HEK293 (cell line): ENCODE results near the gene KRABD2.

Experiments
- GLI4 ChIP-seq: fragments of 450-650 bp; formaldehyde crosslinking; IDR thresholded peaks from 2 replicates; pipeline ENCODE4 v1.5.1; 2016; ENCODE audit warnings: missing biosample characterization, missing genetic modification characterization
- INSM2 ChIP-seq: fragments of 450-650 bp; formaldehyde crosslinking; IDR thresholded peaks from 2 replicates; pipeline ENCODE4 v1.5.1; 2016; ENCODE audit warnings: missing biosample characterization, missing genetic modification characterization
- KLF16 ChIP-seq: fragments of 450-650 bp; formaldehyde crosslinking; IDR thresholded peaks from 2 replicates; pipeline ENCODE4 v1.5.1; 2017; ENCODE audit warnings: missing biosample characterization, missing genetic modification characterization
- KLF8 ChIP-seq: fragments of 450-650 bp; formaldehyde crosslinking; IDR thresholded peaks from 2 replicates; pipeline ENCODE4 v1.5.1; 2016; ENCODE audit warnings: missing biosample characterization, missing genetic modification characterization
- OVOL3 ChIP-seq: fragments of 450-650 bp; formaldehyde crosslinking; IDR thresholded peaks from 2 replicates; pipeline ENCODE4 v1.5.1; 2016; ENCODE audit warnings: missing biosample characterization, missing genetic modification characterization
- PBX3 ChIP-seq: sonication (generic); formaldehyde crosslinking; IDR thresholded peaks from 2 replicates; pipeline ENCODE4 v1.8.1; 2022; ENCODE audit warnings: mild to moderate bottlenecking, moderate library complexity, missing genetic modification reagents
- PRDM10 ChIP-seq: fragments of 450-650 bp; formaldehyde crosslinking; IDR thresholded peaks from 2 replicates; pipeline ENCODE4 v1.5.1; 2016; ENCODE audit warnings: missing biosample characterization, missing genetic modification characterization
- SALL2 ChIP-seq: fragments of 450-650 bp; formaldehyde crosslinking; IDR thresholded peaks from 2 replicates; pipeline ENCODE4 v1.5.0; 2017; ENCODE audit warnings: missing biosample characterization, mild to moderate bottlenecking, missing genetic modification characterization, borderline replicate concordance
- TCF7L2 ChIP-seq: IDR thresholded peaks from 2 replicates; pipeline ENCODE4 v1.6.1; 2011; ENCODE audit warnings: low read depth, mild to moderate bottlenecking, inconsistent platforms, low read length, moderate library complexity, borderline replicate concordance
- WT1 ChIP-seq: fragments of 450-650 bp; formaldehyde crosslinking; IDR thresholded peaks from 2 replicates; pipeline ENCODE4 v1.5.1; 2016; ENCODE audit warnings: missing biosample characterization, missing genetic modification characterization
- YY1 ChIP-seq: fragments of 450-650 bp; formaldehyde crosslinking; IDR thresholded peaks from 2 replicates; pipeline ENCODE4 v1.5.1; 2018; ENCODE audit warnings: missing biosample characterization, missing genetic modification characterization
- ZBTB48 ChIP-seq: fragments of 450-650 bp; formaldehyde crosslinking; IDR thresholded peaks from 2 replicates; pipeline ENCODE4 v1.5.1; 2016; ENCODE audit warnings: missing biosample characterization, missing genetic modification characterization
- ZNF16 ChIP-seq: fragments of 450-650 bp; formaldehyde crosslinking; IDR thresholded peaks from 2 replicates; pipeline ENCODE4 v1.5.1; 2016; ENCODE audit warnings: low read depth, missing biosample characterization, missing genetic modification characterization
- ZNF2 ChIP-seq: fragments of 450-650 bp; formaldehyde crosslinking; IDR thresholded peaks from 2 replicates; pipeline ENCODE4 v1.5.1; 2016; ENCODE audit warnings: missing biosample characterization, missing genetic modification characterization
- ZNF211 ChIP-seq: fragments of 450-650 bp; formaldehyde crosslinking; IDR thresholded peaks from 2 replicates; pipeline ENCODE4 v1.5.1; 2016; ENCODE audit warnings: low read depth, missing biosample characterization, missing genetic modification characterization
- ZNF26 ChIP-seq: fragments of 450-650 bp; formaldehyde crosslinking; IDR thresholded peaks from 2 replicates; pipeline ENCODE4 v1.5.1; 2016; ENCODE audit warnings: missing biosample characterization, missing genetic modification characterization
- ZNF292 ChIP-seq: fragments of 450-650 bp; formaldehyde crosslinking; IDR thresholded peaks from 2 replicates; pipeline ENCODE4 v1.5.1; 2016; ENCODE audit warnings: low read depth, missing biosample characterization, missing genetic modification characterization, borderline replicate concordance
- ZNF324 ChIP-seq: fragments of 450-650 bp; formaldehyde crosslinking; IDR thresholded peaks from 2 replicates; pipeline ENCODE4 v1.5.1; 2016; ENCODE audit warnings: missing biosample characterization, missing genetic modification characterization
- ZNF362 ChIP-seq: fragments of 450-650 bp; formaldehyde crosslinking; IDR thresholded peaks from 2 replicates; pipeline ENCODE4 v1.5.1; 2016; ENCODE audit warnings: missing biosample characterization, missing genetic modification characterization
- ZNF366 ChIP-seq: fragments of 450-650 bp; formaldehyde crosslinking; conservative IDR thresholded peaks from 2 replicates; pipeline ENCODE4 v1.5.1; 2016; ENCODE audit warnings: missing biosample characterization, missing genetic modification characterization
- ZNF433 ChIP-seq: fragments of 450-650 bp; formaldehyde crosslinking; IDR thresholded peaks from 2 replicates; pipeline ENCODE4 v1.5.1; 2016; ENCODE audit warnings: missing biosample characterization, missing genetic modification characterization, low read depth
- ZNF501 ChIP-seq: fragments of 450-650 bp; formaldehyde crosslinking; IDR thresholded peaks from 2 replicates; pipeline ENCODE4 v1.5.1; 2016; ENCODE audit warnings: missing biosample characterization, missing genetic modification characterization
- ZNF513 ChIP-seq: fragments of 450-650 bp; IDR thresholded peaks from 2 replicates; pipeline ENCODE4 v1.5.1; 2018; ENCODE audit warnings: missing biosample characterization, missing genetic modification characterization
- ZNF521 ChIP-seq: fragments of 450-650 bp; formaldehyde crosslinking; IDR thresholded peaks from 2 replicates; pipeline ENCODE4 v1.5.1; 2017; ENCODE audit warnings: missing biosample characterization, mild to moderate bottlenecking, missing genetic modification characterization
- ZNF529 ChIP-seq: fragments of 450-650 bp; formaldehyde crosslinking; IDR thresholded peaks from 2 replicates; pipeline ENCODE4 v1.5.1; 2017; ENCODE audit warnings: missing genetic modification characterization, missing biosample characterization; ENCODE audit not compliant: insufficient replicate concordance
- ZNF549 ChIP-seq: fragments of 450-650 bp; IDR thresholded peaks from 2 replicates; pipeline ENCODE4 v1.5.1; 2018; ENCODE audit warnings: missing biosample characterization, missing genetic modification characterization, mild to moderate bottlenecking, inconsistent platforms, moderate library complexity
- ZNF571 ChIP-seq: fragments of 450-650 bp; formaldehyde crosslinking; IDR thresholded peaks from 2 replicates; pipeline ENCODE4 v1.5.0; 2017; ENCODE audit warnings: missing biosample characterization, missing genetic modification characterization
- ZNF600 ChIP-seq: fragments of 450-650 bp; formaldehyde crosslinking; IDR thresholded peaks from 2 replicates; pipeline ENCODE4 v1.5.1; 2016; ENCODE audit warnings: missing biosample characterization, missing genetic modification characterization
- ZNF626 ChIP-seq: fragments of 450-650 bp; sonication (Bioruptor Pico); formaldehyde crosslinking; IDR thresholded peaks from 2 replicates; pipeline ENCODE4 v1.5.1; 2018; ENCODE audit warnings: missing biosample characterization, missing genetic modification characterization, inconsistent platforms
- ZNF76 ChIP-seq: fragments of 450-650 bp; formaldehyde crosslinking; IDR thresholded peaks from 2 replicates; pipeline ENCODE4; 2016; ENCODE audit warnings: low read depth, missing biosample characterization, missing genetic modification characterization, borderline replicate concordance

KRABD2 gene

GRCh38 chr17:8383143-8383822 is 6.8 kb upstream of the KRABD2 start, which contains the start of gene RPL26 (continued):
- no peak for TF ChIP-seq ZNF521 (tag by site-specific recombination)
- no peak for TF ChIP-seq PBX3 (CRISPR knock-in tag)
- TF ChIP-seq GLI4: no peak
- TF ChIP-seq KLF8 (tag by site-specific recombination): peak; percentile 79
- TF ChIP-seq KLF16 (tag by site-specific recombination): peak; percentile 82; the same call in 1 of the 2 replicates
- TF ChIP-seq OVOL3 (tag by site-specific recombination): 0 out of 2 replicates have a peak, but pooled peaks have one; percentile 23
- peak; percentile 12; the same call in 1 of the 2 replicates for TF ChIP-seq INSM2 (tag by site-specific recombination)
- TF ChIP-seq ZNF362 (tag by site-specific recombination): no peak
- TF ChIP-seq ZNF513: no peak; the same call in 1 of the 2 replicates
- TF ChIP-seq ZNF2 (tag by site-specific recombination): peak; percentile 88
- no peak for TF ChIP-seq ZNF211 (tag by site-specific recombination)
- peak; percentile 80; the same call in 1 of the 2 replicates for TF ChIP-seq ZNF76 (tag by site-specific recombination)
- no peak for TF ChIP-seq YY1 (tag by site-specific recombination)
- no peak for TF ChIP-seq ZNF529 (tag by site-specific recombination)
- no peak for TF ChIP-seq ZNF26 (tag by site-specific recombination)
- TF ChIP-seq ZNF292 (tag by site-specific recombination): no peak
- peak; percentile 88 for TF ChIP-seq ZNF324 (tag by site-specific recombination)
- TF ChIP-seq ZNF626: no peak
- TF ChIP-seq ZNF600 (tag by site-specific recombination): 0 out of 2 replicates have a peak, but pooled peaks have one; percentile 64
- peak; percentile 94 for TF ChIP-seq PRDM10
- no peak; the same call in none of the 2 replicates for TF ChIP-seq WT1
- TF ChIP-seq ZNF16: no peak
- TF ChIP-seq ZNF571 (tag by site-specific recombination): no peak
- no peak for TF ChIP-seq SALL2 (tag by site-specific recombination)
- TF ChIP-seq ZBTB48 (tag by site-specific recombination): peak; percentile 57; the same call in 1 of the 2 replicates
- TF ChIP-seq ZNF366 (tag by site-specific recombination): no peak
- no peak for TF ChIP-seq ZNF433
- no peak for TF ChIP-seq ZNF549 (tag by site-specific recombination)
- TF ChIP-seq TCF7L2: no peak
- TF ChIP-seq ZNF501 (tag by site-specific recombination): peak; percentile 86; the same call in 1 of the 2 replicates
